Kidney tubule cell (primary cell): Measurements from ENCODE around the gene WDR11.

Source experiments
- DNase-seq: peaks from one replicate; pipeline ENCODE4 v3.0.0-alpha.2; 2018; ENCODE audit warnings: low spot score

The WDR11 gene

DNA sequence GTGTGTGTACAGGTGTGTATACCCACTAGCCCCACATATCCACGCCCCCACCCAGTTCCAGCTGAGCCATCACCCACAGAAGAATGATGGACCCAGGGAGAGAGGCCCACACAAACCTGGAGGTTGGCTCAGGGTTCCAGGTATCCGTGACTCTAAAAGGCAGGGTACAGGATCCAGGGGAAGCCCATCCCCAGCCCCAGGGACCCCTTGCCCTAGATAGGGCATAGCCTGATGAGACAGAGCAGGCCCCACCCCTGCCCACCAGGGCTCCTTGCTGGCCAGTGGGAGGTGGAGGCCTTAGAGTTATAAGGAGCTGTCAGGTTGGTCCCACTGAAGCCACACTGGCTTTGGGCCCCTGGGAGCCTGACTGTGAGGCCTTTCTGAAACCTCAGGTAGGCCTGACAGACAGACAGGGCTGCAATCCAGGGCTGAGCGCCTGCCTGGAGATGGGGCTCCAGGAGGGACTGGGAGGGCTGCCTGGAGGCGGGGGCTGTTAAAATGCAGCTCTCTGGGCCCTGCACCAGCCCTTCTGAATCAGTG, 93.5 kb downstream of the WDR11 start:
- DNase-seq: no peak

DNA sequence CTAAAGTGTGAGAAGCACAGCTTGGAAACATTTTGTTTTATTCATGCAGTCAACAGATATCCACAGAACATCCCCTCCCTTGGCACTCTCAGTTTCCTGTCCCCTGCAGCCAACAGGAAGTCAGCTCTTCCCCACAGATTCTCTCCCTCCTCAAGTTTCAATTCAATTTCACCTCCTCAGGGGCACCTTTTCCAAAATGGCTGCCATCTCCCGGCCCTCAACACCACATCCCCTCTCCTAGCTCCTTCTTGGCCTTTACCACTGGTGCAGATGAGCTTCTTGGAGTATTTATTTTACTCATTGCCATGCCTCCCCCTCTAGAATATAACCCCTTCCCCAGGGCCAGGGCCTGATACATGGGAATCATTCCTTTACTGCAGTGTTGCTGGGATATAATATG, 94.0 kb downstream of the WDR11 start:
- no peak for DNase-seq

DNA sequence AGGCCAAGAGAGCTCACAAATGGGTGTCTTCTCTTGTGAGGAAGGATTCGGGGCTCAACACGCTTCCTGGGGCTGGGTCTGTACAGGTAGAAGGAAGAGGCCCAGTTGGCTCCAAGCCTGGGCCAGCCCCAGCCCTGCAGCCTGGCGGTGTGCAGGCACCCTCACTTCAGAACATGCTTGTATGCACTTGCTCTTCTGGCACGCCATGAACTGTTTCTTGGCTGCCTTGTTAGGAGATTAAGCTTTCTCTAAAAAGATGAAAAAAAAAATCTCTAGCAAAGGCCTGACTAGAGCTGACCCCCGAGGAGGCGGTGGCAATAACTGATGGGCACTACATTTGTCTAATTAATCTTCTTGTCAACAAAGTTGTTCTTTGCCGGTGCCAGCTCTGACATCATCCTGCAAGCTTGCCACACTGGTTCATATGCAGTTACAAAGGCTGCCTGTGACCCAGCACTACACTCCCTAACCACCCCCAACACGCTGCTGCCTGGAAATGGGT, 94.7 kb downstream of the WDR11 start:
- peak; percentile 17 for DNase-seq

DNA sequence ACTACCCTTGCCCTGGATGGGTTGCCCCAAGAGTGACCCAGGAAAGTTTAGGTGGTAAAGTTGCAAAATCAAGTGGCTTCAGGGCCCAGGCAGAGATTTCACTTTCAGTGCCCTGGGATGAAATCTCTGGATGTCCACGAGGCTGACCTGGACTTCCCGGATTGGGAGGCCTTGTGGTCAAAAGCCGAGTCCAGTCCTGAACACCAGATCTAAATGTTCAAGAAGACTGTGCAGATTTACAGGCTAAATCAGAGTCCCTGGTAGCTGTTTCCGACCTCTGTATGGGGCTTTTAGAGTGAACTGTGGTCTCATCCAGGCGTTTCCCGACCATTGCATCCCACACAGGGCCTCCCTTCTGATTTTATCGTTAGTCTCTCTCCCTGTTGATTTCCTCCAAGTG, 95.3 kb downstream of the WDR11 start:
- DNase-seq: no peak

DNA sequence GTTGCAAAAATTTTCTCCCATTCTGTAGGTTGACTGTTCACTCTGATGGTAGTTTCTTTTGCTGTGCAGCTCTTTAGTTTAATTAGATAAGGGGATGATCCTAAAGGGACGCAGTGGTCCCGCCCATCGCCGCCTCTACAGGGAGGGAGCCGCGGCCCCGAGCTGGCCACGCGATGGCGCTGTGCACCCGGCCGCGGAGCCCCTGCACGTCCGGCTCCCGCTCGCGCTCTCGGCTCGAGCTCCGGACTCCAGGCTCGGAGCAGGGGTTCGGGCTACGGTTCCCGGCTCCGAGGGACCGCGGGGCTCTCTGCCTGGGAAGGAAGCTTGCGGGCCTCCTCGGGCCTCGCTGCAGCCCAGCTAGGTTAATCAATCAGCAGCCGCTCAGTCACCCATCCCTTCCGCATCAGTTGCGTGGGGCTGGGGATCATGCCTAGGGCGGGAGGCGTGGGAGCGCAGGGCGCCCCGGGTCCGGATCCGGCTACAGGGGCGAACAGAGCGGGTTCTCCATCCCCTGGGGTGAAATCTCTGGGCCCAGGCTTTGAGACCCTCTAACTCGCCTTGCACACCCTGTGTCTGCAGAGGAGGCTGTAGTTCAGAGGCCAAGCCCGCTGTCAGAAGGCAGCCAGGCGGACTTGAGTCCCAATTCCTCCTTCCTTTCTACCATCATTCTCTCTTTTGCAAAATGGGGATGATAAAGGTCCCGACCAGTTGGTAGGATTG, 97.9 kb downstream of the WDR11 start:
- DNase-seq: peak; percentile 71

DNA sequence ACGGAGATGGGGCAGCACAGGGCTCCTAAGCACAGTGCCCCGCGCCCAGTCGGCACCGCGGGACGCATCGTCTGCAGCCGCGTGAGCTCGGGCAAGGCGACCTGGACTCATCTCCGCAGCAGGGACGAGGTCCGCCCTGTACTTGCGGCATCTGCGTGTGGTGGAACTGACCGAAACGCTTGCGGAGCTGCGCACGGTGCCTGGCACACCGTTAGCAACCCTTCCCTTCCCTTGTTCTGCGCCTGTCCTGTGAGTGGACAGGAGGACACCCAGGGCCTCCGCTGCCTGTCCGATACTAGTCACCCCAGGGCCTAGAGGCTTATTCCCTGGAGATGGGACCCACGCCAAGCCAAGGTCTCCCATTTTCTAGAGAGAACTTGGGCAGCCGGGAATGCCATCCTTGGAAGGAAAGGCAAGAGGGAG, 98.5 kb downstream of the WDR11 start:
- DNase-seq: no peak

DNA sequence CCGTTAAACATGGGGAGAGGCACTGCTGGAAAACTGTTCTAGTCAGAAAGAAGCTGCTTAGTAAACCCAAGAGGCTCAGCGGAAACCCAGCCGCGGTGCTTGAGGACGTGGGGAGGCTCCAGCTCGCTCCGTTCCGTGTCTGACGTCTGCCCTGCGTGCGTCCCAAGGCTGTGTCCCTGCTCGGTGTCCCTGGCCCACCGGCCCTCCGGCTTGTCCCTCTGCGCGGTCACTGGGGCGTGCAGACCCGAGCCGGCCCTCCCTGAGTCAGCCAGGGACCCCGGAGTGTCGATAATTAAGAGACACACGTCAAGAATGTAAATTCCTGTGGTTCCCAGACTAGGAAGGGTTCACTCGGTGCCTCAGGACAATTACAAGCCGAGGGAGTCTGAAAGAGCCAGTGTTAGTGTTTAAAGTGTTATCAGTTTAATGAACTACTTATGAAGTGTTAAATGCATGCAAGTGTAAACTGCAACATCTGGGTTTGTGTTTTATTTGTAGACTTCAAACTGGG, 98.9 kb downstream of the WDR11 start:
- DNase-seq: peak; percentile 63

DNA sequence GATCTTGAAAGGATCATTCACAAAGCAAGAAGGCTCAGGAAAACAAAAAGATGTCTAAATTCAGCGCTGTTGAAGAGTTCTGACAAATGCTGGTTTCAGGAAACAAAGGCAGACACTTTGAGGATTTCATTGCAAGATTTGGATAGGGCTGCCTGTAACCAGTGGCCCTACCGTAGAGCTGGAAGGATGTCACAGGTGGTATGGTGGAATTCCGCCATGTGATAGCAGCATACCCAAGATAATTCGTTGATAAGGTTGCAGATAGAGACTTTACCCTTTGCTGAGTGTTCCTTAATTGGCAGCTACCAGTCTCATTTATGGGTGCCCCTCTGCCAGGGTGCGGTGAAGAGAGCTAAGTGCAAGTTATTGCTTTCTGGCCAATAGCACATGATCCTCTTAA, 100.1 kb downstream of the WDR11 start:
- no peak for DNase-seq

DNA sequence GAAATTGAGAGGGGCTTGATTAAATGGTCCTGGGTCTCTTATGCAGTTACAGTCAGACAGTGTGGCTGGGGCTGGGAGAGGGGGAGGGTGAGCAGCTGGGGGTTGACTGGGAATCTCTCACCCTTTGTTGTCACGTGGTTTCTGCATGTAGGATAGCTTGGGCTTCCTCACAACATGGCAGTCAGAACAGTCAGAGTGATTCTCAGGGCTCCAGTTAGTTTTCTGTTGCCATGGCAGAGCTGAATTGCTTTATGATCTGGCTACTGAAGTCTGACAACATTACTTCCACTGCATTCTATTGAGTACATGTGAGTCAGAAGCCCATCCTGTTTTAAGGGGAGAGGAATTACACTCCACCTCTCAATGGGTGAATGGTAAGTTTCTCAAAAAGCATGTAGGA, 102.7 kb downstream of the WDR11 start:
- DNase-seq: peak; percentile 24
